ENCODE results near the gene UTP25.

DNA sequence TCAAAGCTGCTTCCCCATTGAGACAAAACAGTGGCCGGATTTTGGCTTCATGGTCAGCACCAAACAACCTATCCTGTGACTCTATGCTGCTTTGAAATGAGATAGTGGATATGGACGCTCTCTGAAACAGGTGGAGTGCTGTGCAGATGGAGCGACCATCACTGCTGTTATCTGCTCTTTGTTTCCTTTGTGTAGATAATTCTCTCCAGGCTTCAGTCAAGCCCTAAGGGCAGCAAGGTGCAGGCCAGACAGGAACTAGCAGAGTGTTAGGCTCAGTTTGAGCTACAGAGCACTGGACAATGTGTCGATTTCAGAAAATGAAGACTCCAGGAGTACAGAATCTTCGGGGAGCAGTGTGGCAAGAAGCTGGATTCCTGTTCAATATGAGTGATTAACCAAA is 17.0 kb upstream of the UTP25 start:
- TF ChIP-seq POLR2A (IDR thresholded peaks at IDR 0.05; ENCODE audit: low read depth, low read length) (no peak), SPI1 (IDR thresholded peaks at IDR 0.05; ENCODE audit: low read depth, low read length) (no peak), POLR2AphosphoS5 (IDR thresholded peaks at IDR 0.05; ENCODE audit: low read depth, low read length) (no peak), TAF1 (IDR thresholded peaks at IDR 0.05; ENCODE audit: low read depth, low read length) (no peak), PAX5 (IDR thresholded peaks at IDR 0.05; ENCODE audit: insufficient read depth, low read length, severe bottlenecking) (no peak)

Measured in GM12891 (cell line).